Right lobe of liver (tissue), 4 donors: ENCODE data around the gene ZNF490.
A peak's percentile ranks its signal among the peaks of the same experiment; 100 is the strongest.

Experiments
- CTCF ChIP-seq, 4 donors: fragments of 200-600 bp in 3 of 4; fragments of 450-650 bp in 1 of 4; IDR thresholded peaks; one replicate each; pipeline versions ENCODE4 v1.5.1 to v1.8.0; 2016 to 2022; ENCODE audit warnings: antibody characterized with exemption in 4 of 4, mild to moderate bottlenecking in 2 of 4
- POLR2A ChIP-seq: fragments of 450-650 bp; IDR thresholded peaks from one replicate; pipeline ENCODE4 v1.6.1; 2017; ENCODE audit warnings: antibody characterized with exemption, mild to moderate bottlenecking
- donor health status: DM: no; HTN: no; CAD: no.
- donor health status: DM: no; HTN: no; CAD: no.
- donor health status: DM: no; HTN: yes; CAD: no.

- TF ChIP-seq CTCF (IDR thresholded peaks at IDR 0.05): peak; percentile 92 to 98 (median 93)
- TF ChIP-seq POLR2A: no peak
Observed at GRCh38 chr19:12564016-12564664, 46.5 kb downstream of the ZNF490 start.
